CD8-positive, alpha-beta memory T cell (primary cell): Measurements from ENCODE around the gene TCF7. TPM values are rescaled to one million over a fixed set of nuclear protein-coding genes. Genes with fewer than 3 reads are reported as not detected.

Source experiments
- CTCF ChIA-PET: fragments of 350-600 bp; sonication (Branson Sonifier 250); formaldehyde crosslinking; loops from one replicate; lab custom pipeline; 2021; ENCODE audit warnings: antibody characterized with exemption; lab: Charles Lee
- POLR2A ChIA-PET: fragments of 350-600 bp; sonication (Branson Sonifier 250); formaldehyde crosslinking; loops from one replicate; lab custom pipeline; 2021; ENCODE audit warnings: antibody characterized with exemption; lab: Charles Lee
- DNase-seq, 5 donors: peaks; one replicate each; pipeline versions ENCODE4 v3.0.0 to v3.0.0-alpha.2; 2020 to 2022; ENCODE audit warnings: mixed read lengths in 1 of 5
- H3K27ac ChIP-seq: one replicate; pipeline ENCODE4 v1.7.0; 2013; ENCODE audit warnings: low read depth, mild to moderate bottlenecking, low read length, moderate library complexity
- H3K27me3 ChIP-seq: 2 replicates; pipeline ENCODE4 v1.7.0; 2013; ENCODE audit warnings: low read length, mild to moderate bottlenecking; ENCODE audit not compliant: insufficient read depth, poor library complexity, severe bottlenecking
- H3K36me3 ChIP-seq: 2 replicates; pipeline ENCODE4 v1.7.0; 2013; ENCODE audit warnings: mild to moderate bottlenecking, low read length, moderate library complexity; ENCODE audit not compliant: insufficient read depth
- H3K4me1 ChIP-seq: 2 replicates; pipeline ENCODE4 v1.7.0; 2013; ENCODE audit warnings: mild to moderate bottlenecking, low read length, moderate library complexity; ENCODE audit not compliant: insufficient read depth
- H3K4me3 ChIP-seq: 2 replicates; pipeline ENCODE4 v1.7.0; 2013; ENCODE audit warnings: mild to moderate bottlenecking, low read length
- H3K9me3 ChIP-seq: 2 replicates; pipeline ENCODE4 v1.7.0; 2013; ENCODE audit warnings: mild to moderate bottlenecking, low read length
- H3K27ac Mint-ChIP-seq, 8 donors: one replicate each; pipeline ENCODE4 v1.8.0; 2020 to 2021; ENCODE audit warnings: mixed read lengths in 8 of 8, mild to moderate bottlenecking in 6 of 8, inconsistent platforms in 3 of 8, moderate library complexity in 3 of 8
- H3K27me3 Mint-ChIP-seq, 2 donors: one replicate each; pipeline ENCODE4 v1.8.0; 2020 to 2021; ENCODE audit warnings: mixed read lengths in 2 of 2, mild to moderate bottlenecking in 1 of 2, moderate library complexity in 1 of 2
- H3K36me3 Mint-ChIP-seq, 3 donors: one replicate each; pipeline ENCODE4 v1.8.0; 2020 to 2021; ENCODE audit warnings: mixed read lengths in 3 of 3, inconsistent platforms in 1 of 3, mild to moderate bottlenecking in 1 of 3
- H3K4me1 Mint-ChIP-seq, 3 donors: one replicate each; pipeline ENCODE4 v1.8.0; 2020 to 2021; ENCODE audit warnings: mixed read lengths in 3 of 3, inconsistent platforms in 1 of 3, mild to moderate bottlenecking in 1 of 3
- H3K4me3 Mint-ChIP-seq, 7 donors: one replicate each; pipeline ENCODE4 v1.8.0; 2020 to 2021; ENCODE audit warnings: mixed read lengths in 7 of 7, mild to moderate bottlenecking in 6 of 7, moderate library complexity in 4 of 7, inconsistent platforms in 2 of 7
- H3K9me3 Mint-ChIP-seq, 5 donors: one replicate each; pipeline ENCODE4 v1.8.0; 2020 to 2022; ENCODE audit warnings: mixed read lengths in 5 of 5, mild to moderate bottlenecking in 3 of 5, moderate library complexity in 2 of 5, inconsistent platforms in 1 of 5
- polyA plus RNA-seq: library from polyadenylated mRNA; unstranded; fragments of 300-500 nt; fragmentation: Illumina TruSeq; gene quantifications from one replicate; pipeline ENCODE4 v1.2.3, GENCODE V29; 2021
- total RNA-seq, 2 experiments: library from RNA; stranded (reverse); gene quantifications; one replicate each; pipeline ENCODE4 v1.2.3, GENCODE V29; 2021

TCF7 gene
- 10 to 100 TPM; 85.2 to 89.7 TPM for total RNA-seq
- polyA plus RNA-seq: 344 TPM

DNA sequence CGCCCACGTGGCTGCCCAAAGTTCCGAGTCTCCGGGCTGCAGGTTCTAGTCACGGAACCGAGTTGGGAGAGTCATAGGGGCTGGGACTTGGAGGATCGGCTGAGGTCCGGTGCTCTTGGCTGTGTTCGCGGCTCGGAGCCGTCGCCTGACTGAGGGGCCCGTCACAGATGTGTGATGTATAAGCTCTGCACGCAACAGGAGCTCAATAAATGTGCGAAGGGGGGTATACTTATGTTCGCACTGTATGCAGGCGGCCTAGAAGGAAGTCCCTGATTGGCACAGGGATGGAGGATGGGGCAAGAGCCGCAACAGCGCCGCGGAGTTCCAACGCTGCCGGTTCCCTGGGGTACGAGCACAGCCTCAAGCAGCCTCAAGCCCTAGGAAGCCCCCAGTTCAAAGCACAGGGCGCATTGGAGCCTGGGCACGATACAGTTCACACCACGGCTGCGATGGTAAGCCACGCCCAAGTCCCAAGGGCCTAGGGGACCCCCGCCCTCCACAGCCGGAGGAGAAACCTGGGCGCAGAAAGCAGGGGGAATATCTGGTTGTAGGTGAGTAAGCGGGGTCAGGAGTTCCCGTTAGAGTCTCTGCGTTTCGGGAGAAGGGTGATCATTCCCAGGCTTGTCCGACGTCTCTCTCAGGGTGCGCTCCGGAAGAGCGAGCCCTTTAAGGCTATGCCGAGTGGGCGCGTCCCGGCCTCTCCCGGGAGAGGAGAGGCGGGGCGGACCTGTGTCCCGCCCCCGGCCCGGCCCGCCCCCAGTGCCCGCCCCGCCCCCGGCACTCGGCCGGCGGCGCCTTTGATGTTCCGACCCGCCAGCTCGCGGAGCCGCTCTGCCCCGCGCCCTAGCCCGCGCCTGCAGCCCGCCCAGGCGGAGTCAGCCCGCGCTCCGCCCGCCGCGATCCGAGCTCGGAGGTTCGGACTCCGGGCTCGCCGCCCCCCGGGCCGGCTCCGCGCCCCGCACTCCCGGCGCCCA lies at the start of gene TCF7:
Gene TCF7, plus strand, starts transcription at position 780 of the 974 bp plus-strand sequence. CDS start 226 bp downstream, outside the sequence.
- Mint-ChIP-seq H3K27me3 (no peaks in the 10 kb centered on the region), H3K27ac (peak within 1 kb of the TSS; percentile 89 to 99 (median 96)), H3K36me3 (peaks cover 19 to 44% (median 25%) of the 10 kb centered on the region in 3 donors), H3K4me1 (peaks cover 54 to 71% (median 59%) of the 10 kb centered on the region in 3 donors), H3K9me3 (peaks cover 0 to 2% (median 0%) of the 10 kb centered on the region in 5 donors), H3K4me3 (peak within 1 kb of the TSS; percentile 94 to 99 (median 98))
- Histone ChIP-seq H3K27ac (peak within 1 kb of the TSS; percentile 62), H3K9me3 (no peaks in the 10 kb centered on the region), H3K27me3 (no peaks in the 10 kb centered on the region), H3K36me3 (peaks cover 35% of the 10 kb centered on the region), H3K4me1 (peaks cover 55% of the 10 kb centered on the region), H3K4me3 (peak within 1 kb of the TSS; percentile 95)
- ChIA-PET POLR2A (interaction anchor here (0.6 to 15.6 kb wide), 8 partner anchors 14 to 257 kb away, joined by 3 to 272 read pairs (median 5); partner anchors contain the start of gene UBE2B), CTCF (interaction anchor here (9.8 kb wide), 1 partner anchor 73 kb away, joined by 131 read pairs; no protein-coding TSS in a partner anchor)
- peak; percentile 74 to 87 (median 80) for DNase-seq

DNA sequence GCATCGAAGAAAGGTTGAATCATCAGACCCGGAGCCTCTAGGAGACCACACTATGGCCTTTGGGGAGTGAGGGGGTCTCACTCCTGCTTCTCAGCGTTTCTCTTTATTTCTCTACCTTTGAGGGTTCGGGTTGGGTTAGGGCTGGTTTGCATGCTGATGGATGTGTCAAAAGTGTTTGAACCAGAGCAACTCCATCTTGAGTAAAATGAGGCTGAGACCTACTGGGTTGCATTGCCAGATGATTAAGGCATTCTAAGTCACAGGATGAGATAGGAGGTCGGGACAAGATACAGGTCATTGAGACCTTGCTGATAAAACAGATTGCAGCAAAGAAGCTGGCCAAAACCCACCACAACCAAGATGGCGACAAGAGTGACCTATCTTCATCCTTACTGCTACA lies 44.9 kb upstream of the TCF7 start:
- peak overlapping the region in 1 of 8 donors; percentile 15 for H3K27ac Mint-ChIP-seq

DNA sequence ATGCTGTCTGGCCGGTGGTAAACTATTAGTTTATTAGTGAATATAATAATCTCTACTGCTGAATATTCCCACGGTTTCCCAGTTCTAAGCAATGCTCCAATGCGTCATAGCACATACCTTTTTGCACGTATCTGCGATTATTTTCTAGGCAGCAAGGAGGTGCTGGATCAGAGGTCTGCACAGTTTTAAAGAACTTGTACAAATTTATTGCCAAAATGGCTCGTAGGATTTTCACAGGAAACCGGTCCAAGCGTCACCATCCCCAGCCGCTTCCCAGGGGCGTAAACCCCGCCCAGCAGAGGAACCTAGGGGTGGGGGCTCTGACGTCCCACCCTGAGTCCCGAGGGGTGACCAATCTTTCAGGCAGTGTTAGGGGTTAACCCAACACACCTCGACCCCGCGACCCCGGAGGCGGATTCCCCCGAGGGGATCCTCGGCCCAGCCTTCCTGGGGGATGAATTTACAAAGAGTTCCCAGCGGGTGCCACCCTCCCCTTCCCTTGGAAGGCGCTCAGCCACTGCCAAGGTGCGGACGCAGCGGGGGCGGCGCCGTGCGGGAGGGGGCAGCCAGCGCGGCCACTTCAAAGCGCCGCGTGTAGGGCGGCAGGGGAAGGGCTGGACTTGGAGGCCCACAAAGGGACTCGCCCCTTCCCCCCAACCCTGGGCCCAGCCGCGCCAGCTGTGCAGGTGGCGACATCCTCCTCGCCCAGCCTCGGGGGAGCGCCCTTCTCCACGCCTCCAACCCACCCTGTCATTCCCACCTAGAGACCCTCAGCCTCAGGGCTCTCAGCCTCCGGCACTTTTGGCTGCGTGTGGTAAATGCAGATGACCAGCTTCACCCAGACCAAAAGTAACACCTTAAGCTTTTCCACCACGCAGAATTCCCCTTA lies 43.5 kb upstream of the TCF7 start:
- POLR2A ChIA-PET: interaction anchor here (1.1 kb wide), 1 partner anchor 44 kb away, joined by 5 read pairs; the partner anchor contains the start of gene TCF7
- DNase-seq: peak in 3 of 5 donors; percentile 8 to 57 (median 19)
- Histone ChIP-seq H3K27ac (no peak overlapping the region), H3K9me3 (no peaks in the 10 kb centered on the region), H3K27me3 (no peaks in the 10 kb centered on the region), H3K36me3 (no peaks in the 10 kb centered on the region), H3K4me3 (peak overlapping the region; percentile 55), H3K4me1 (peaks cover 58% of the 10 kb centered on the region)
- CTCF ChIA-PET: interaction anchor here (0.7 to 8.4 kb wide), 8 partner anchors 12 to 68 kb away, joined by 3 to 70 read pairs (median 6); no protein-coding TSS in a partner anchor
- peak overlapping the region; percentile 68 to 87 (median 82) for H3K4me3 Mint-ChIP-seq
- H3K36me3 Mint-ChIP-seq: no peaks in the 10 kb centered on the region
- peak overlapping the region in 5 of 8 donors; percentile 6 to 86 (median 71) for H3K27ac Mint-ChIP-seq
- peaks cover 0 to 9% of the 10 kb centered on the region in 2 donors for H3K27me3 Mint-ChIP-seq
- H3K4me1 Mint-ChIP-seq: peaks cover 34 to 66% (median 55%) of the 10 kb centered on the region in 3 donors
- no peaks in the 10 kb centered on the region for H3K9me3 Mint-ChIP-seq

More for the DNA sequence above, 44.9 kb upstream of the TCF7 start:
- no peak overlapping the region for H3K4me3 Mint-ChIP-seq
- no peak for DNase-seq
- no peaks in the 10 kb centered on the region for H3K9me3 ChIP-seq
- no peaks in the 10 kb centered on the region for H3K9me3 Mint-ChIP-seq
- no peaks in the 10 kb centered on the region for H3K27me3 ChIP-seq
- peak overlapping the region; percentile 12 for H3K4me3 ChIP-seq
- H3K36me3 ChIP-seq: no peaks in the 10 kb centered on the region
- H3K4me1 Mint-ChIP-seq: peaks cover 32 to 57% (median 55%) of the 10 kb centered on the region in 3 donors
- ChIA-PET POLR2A (interaction anchor here (0.7 to 1.5 kb wide), 3 partner anchors 28 to 45 kb away, joined by 5 read pairs; partner anchors contain the start of gene TCF7), CTCF (interaction anchor here (1.3 to 7.5 kb wide), 3 partner anchors 26 to 31 kb away, joined by 3 to 45 read pairs (median 3); no protein-coding TSS in a partner anchor)
- peaks cover 58% of the 10 kb centered on the region for H3K4me1 ChIP-seq
- peaks cover 0 to 9% of the 10 kb centered on the region in 2 donors for H3K27me3 Mint-ChIP-seq
- H3K27ac ChIP-seq: no peak overlapping the region
- H3K36me3 Mint-ChIP-seq: no peaks in the 10 kb centered on the region

DNA sequence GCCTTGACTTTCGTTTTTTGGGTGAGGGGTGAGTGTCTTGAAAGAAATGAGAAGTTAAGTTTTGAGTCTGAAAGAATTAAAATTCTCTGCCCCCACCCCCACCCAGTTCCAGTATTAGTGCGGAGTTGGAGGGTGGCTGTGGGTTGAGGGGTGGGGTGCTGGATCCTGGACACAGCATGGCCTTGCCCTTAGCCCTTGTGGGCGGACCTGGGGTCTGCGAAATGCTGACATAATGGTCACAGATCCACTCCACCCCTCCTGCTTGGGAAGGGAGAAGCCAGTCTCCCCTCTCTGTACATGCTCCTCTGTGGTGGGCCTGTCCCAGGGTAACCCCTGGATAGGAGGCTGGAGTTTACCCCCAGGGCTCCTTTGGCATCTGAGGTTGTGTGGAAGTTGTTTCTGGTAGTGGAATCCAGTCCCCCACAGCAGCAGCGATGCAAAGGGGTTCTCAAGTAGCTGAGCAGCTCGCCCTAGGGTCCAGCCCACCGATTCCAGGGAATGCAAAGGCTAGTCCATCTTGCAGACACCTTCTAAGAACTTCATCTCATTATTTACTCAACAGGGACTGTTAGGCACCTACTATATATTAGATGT lies 42.8 kb upstream of the TCF7 start:
- H3K36me3 ChIP-seq: no peaks in the 10 kb centered on the region
- peaks cover 63% of the 10 kb centered on the region for H3K4me1 ChIP-seq
- H3K4me3 ChIP-seq: peak overlapping the region; percentile 55
- no peak overlapping the region for H3K27ac ChIP-seq
- Mint-ChIP-seq H3K4me1 (peaks cover 38 to 73% (median 61%) of the 10 kb centered on the region in 3 donors), H3K27ac (peak overlapping the region in 5 of 8 donors; percentile 28 to 86 (median 71)), H3K36me3 (no peaks in the 10 kb centered on the region), H3K4me3 (peak overlapping the region; percentile 68 to 87 (median 82)), H3K27me3 (peaks cover 0 to 10% of the 10 kb centered on the region in 2 donors), H3K9me3 (no peaks in the 10 kb centered on the region)
- ChIA-PET POLR2A (no interaction called here), CTCF (interaction anchor here (0.7 to 8.4 kb wide), 10 partner anchors 11 to 75 kb away, joined by 3 to 70 read pairs (median 6); no protein-coding TSS in a partner anchor)
- no peaks in the 10 kb centered on the region for H3K27me3 ChIP-seq
- no peak for DNase-seq
- no peaks in the 10 kb centered on the region for H3K9me3 ChIP-seq

DNA sequence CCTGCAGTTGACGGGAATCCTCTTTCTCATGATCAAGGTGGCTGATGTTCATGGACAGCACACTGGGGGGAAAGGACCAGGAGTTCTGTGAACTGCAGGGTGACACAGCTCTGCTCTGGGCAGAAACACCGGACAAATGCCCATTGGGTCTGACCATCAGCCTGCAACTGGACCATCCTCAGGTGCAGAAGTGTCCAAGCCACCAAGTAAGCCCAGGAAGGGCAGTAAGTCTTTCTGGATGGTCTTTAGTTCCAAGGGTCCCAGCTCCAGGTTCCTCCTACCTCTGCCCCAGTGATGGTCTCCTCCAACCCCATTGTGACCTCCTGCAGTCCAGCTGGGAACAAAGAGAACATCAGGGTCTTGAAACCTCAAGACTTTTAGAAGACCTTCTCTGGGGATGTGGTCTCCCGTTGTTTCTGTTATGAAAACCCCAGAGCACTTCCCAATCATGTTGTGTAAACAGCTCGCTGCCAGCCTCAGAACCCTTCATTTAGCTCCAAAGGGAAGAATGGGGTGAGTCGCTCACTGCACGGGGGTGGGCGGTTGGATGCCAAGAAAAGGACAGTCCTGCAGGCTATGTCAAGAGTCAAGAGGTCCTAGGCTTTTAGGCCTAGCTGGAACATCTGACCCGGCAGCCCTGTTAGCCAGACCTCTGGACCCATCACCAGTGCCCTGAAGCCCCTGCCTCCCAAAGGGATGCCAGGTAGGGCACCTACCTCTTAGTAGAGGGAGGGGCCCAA lies 41.8 kb upstream of the TCF7 start:
- Mint-ChIP-seq H3K27ac (peak overlapping the region in 2 of 8 donors; percentile 9 to 59), H3K36me3 (no peaks in the 10 kb centered on the region), H3K27me3 (peaks cover 0 to 10% of the 10 kb centered on the region in 2 donors), H3K4me3 (peak overlapping the region in 5 of 7 donors; percentile 6 to 86 (median 29)), H3K4me1 (peaks cover 43 to 78% (median 66%) of the 10 kb centered on the region in 3 donors), H3K9me3 (no peaks in the 10 kb centered on the region)
- H3K4me1 ChIP-seq: peaks cover 69% of the 10 kb centered on the region
- no peak overlapping the region for H3K27ac ChIP-seq
- ChIA-PET POLR2A (interaction anchor here (1.5 kb wide), 1 partner anchor 28 kb away, joined by 5 read pairs; no protein-coding TSS in a partner anchor), CTCF (interaction anchor here (1.0 to 8.4 kb wide), 9 partner anchors 10 to 74 kb away, joined by 3 to 70 read pairs (median 5); no protein-coding TSS in a partner anchor)
- DNase-seq: no peak
- H3K4me3 ChIP-seq: no peak overlapping the region
- no peaks in the 10 kb centered on the region for H3K9me3 ChIP-seq
- no peaks in the 10 kb centered on the region for H3K36me3 ChIP-seq
- no peaks in the 10 kb centered on the region for H3K27me3 ChIP-seq

DNA sequence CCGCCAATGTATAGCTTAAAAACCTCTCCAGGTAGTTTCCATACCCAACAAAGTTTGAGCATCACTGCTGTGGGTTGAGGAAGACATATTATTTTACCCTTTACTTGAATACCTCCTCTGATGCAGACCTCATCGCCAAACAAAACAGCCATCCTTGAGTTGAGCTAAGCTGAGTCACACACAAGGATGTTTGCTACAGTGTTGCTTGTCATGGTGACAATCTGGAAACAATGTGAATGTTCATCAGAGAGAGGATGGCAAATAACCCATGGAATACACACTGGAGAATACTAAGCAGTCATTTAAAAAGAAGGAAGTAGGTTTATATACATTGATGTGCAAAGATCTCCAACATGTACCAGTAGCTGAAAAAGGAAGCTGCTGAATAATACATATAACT lies 41.1 kb upstream of the TCF7 start:
- Histone ChIP-seq H3K4me1 (peaks cover 73% of the 10 kb centered on the region), H3K36me3 (no peaks in the 10 kb centered on the region), H3K4me3 (no peak overlapping the region), H3K9me3 (no peaks in the 10 kb centered on the region), H3K27ac (no peak overlapping the region), H3K27me3 (no peaks in the 10 kb centered on the region)
- Mint-ChIP-seq H3K27me3 (peaks cover 0 to 10% of the 10 kb centered on the region in 2 donors), H3K9me3 (no peaks in the 10 kb centered on the region), H3K4me3 (no peak overlapping the region), H3K4me1 (peaks cover 47 to 78% (median 68%) of the 10 kb centered on the region in 3 donors), H3K36me3 (no peaks in the 10 kb centered on the region), H3K27ac (no peak overlapping the region)
- ChIA-PET CTCF (interaction anchor here (1.0 to 8.4 kb wide), 6 partner anchors 9 to 34 kb away, joined by 4 to 70 read pairs (median 6); no protein-coding TSS in a partner anchor), POLR2A (interaction anchor here (1.5 kb wide), 1 partner anchor 27 kb away, joined by 5 read pairs; no protein-coding TSS in a partner anchor)
- DNase-seq: no peak
